Bronchial epithelial cell (primary cell): Measurements from ENCODE around the gene SHISA8. TPM values are rescaled to one million over a fixed set of nuclear protein-coding genes. Genes with fewer than 3 reads are reported as not detected.

Experiments
- DNase-seq: peaks from one replicate; pipeline ENCODE4 v3.0.0-alpha.2; 2010; ENCODE audit warnings: low read depth
- FAIRE-seq: peaks from 2 replicates; lab custom pipeline; 2011; peaks lifted over from hg19 to GRCh38; lab: Jason Lieb, UNC
- H3K27me3 ChIP-seq: 2 replicates; pipeline ENCODE4 v1.5.1; 2011; ENCODE audit warnings: low read length; ENCODE audit not compliant: control insufficient read depth, insufficient read depth
- H3K36me3 ChIP-seq: 2 replicates; pipeline ENCODE4 v1.5.1; 2011; ENCODE audit warnings: low read length; ENCODE audit not compliant: control insufficient read depth, insufficient read depth
- H3K4me3 ChIP-seq: 2 replicates; pipeline ENCODE4 v1.5.1; 2011; ENCODE audit warnings: mild to moderate bottlenecking, low read depth, low read length, control low read depth
- total RNA-seq: library from RNA; depleted of rRNA; stranded (reverse); fragments of >200 nt; gene quantifications from 2 replicates; pipeline ENCODE4 v1.2.1, GENCODE V29; 2014
- TF ChIP-seq, protein P1 (sequence below): IDR thresholded peaks from 2 replicates; pipeline ENCODE4 v1.5.1; 2011; ENCODE audit warnings: mild to moderate bottlenecking, moderate library complexity, low read length, control low read depth, inconsistent platforms; ENCODE audit not compliant: insufficient read depth, severe bottlenecking

Gene SHISA8
- total RNA-seq, 1 donor from 2014 or later = not detected

DNA sequence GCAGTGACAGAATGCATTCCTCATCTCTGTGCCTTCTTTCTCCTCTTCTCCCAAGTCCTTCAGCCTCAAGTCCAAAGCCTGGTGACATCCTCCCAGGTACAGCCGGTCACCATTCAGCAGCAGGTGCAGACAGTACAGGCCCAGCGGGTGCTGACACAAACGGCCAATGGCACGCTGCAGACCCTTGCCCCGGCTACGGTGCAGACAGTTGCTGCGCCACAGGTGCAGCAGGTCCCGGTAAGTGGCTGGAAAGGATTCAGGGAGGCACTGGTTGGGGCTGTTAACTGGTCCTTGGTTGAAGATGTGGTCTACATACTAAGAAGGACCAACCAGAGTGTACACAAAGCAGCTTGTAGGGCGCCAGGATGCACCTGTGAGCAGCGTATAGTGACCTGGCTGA lies 46.3 kb downstream of the SHISA8 start:
- Histone ChIP-seq H3K4me3 (no peak overlapping the region), H3K27me3 (no peaks in the 10 kb centered on the region), H3K36me3 (peaks cover 30% of the 10 kb centered on the region)
- no peak for DNase-seq
- TF ChIP-seq, protein P1, sequence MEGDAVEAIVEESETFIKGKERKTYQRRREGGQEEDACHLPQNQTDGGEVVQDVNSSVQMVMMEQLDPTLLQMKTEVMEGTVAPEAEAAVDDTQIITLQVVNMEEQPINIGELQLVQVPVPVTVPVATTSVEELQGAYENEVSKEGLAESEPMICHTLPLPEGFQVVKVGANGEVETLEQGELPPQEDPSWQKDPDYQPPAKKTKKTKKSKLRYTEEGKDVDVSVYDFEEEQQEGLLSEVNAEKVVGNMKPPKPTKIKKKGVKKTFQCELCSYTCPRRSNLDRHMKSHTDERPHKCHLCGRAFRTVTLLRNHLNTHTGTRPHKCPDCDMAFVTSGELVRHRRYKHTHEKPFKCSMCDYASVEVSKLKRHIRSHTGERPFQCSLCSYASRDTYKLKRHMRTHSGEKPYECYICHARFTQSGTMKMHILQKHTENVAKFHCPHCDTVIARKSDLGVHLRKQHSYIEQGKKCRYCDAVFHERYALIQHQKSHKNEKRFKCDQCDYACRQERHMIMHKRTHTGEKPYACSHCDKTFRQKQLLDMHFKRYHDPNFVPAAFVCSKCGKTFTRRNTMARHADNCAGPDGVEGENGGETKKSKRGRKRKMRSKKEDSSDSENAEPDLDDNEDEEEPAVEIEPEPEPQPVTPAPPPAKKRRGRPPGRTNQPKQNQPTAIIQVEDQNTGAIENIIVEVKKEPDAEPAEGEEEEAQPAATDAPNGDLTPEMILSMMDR = no peak
- FAIRE-seq = no peak

DNA sequence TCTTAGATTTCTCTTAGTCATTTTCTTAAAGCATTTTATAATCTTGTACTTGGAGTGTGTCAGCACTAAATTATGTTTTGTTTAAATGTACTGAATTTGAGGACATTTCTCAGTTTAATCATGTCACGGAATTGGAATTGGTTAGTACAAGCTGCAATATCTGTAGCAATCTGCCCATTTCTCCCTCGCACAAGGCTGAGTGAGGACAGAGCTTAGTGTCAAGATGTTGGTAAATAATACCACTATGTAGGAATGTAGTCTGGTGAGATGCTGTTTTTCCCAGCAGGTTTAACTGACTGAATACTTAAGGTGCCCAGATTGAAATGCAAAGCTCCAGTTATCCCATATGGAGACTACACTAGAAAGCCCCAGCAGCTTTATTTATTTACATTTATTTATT lies 51.4 kb downstream of the SHISA8 start:
- no peak for FAIRE-seq
- H3K36me3 ChIP-seq = peaks cover 14% of the 10 kb centered on the region

DNA sequence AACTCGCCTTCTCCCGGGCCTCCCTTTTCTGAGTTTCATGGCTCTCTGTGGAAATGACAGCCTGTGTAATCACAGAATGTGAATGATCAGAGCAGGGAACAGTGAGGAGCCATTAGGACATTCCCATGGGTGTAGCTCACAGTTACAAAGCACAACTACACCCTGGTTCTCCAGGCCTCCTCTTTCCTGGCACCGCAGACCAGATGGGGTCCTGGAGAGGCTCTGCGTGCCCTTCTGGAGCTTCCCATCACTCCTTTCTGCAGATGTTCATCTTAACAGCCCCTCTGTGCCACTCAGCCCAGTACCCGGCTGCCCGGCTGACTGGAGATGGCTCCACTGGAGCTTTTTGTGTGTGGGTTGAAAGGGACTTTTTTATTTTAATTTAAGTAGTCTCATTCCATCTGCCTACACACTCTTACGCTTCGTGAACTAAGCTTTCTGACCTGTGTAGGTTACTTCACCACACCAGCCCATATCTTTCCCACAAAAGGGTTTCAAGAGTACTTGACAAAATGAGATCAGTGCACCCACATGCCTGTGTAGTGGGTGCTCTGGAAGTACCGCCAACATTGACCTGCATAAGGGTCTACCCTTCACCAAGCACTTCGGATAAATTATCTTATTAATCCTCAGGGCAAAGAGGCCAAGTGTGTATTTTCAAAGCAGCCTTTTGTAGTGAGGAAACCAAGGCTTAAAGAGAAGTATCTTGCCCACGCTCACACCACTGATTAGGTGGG lies 52.2 kb downstream of the SHISA8 start:
- no peak for DNase-seq
- TF ChIP-seq, protein P1 = no peak
- H3K36me3 ChIP-seq = peaks cover 9% of the 10 kb centered on the region

More for the DNA sequence above, 51.4 kb downstream of the SHISA8 start:
- no peak for DNase-seq
- Histone ChIP-seq H3K27me3 (no peaks in the 10 kb centered on the region), H3K4me3 (no peak overlapping the region)
- TF ChIP-seq, protein P1 = no peak

DNA sequence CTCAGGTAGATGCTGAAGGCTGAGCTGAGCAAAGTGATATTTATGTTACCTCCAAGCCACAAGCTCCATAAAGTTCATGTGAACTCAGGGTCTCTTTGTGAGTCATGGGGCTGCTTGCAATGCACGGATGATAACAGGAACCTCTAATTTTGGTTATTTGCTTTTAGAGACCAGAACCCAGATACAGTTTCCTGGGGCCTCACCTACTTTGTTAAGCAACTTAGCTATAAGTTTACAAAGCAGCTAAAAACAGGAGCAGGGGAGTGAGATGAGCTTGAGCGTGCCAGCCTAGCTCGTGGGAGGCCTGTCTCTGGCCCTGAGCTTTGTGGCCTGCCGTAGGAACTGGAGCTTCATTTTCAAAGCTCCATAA lies 52.7 kb downstream of the SHISA8 start:
- Histone ChIP-seq H3K4me3 (no peak overlapping the region), H3K36me3 (peaks cover 8% of the 10 kb centered on the region), H3K27me3 (no peaks in the 10 kb centered on the region)
- TF ChIP-seq, protein P1 = no peak
- DNase-seq = no peak
- no peak for FAIRE-seq

More for the DNA sequence above, 52.2 kb downstream of the SHISA8 start:
- no peak overlapping the region for H3K4me3 ChIP-seq
- no peak for FAIRE-seq
- no peaks in the 10 kb centered on the region for H3K27me3 ChIP-seq

Other genes starting within 250 kb of the SHISA8 start
- gene SNU13, start 226.2 kb downstream of the SHISA8 start, total RNA-seq = 81.5 and 95.6 TPM in 2 replicates
- 0.13 TPM in 1 of 2 replicates, not detected in the other for gene MEI1, start 215.6 kb downstream of the SHISA8 start, total RNA-seq
- gene CCDC134, start 114.4 kb downstream of the SHISA8 start, total RNA-seq = 5.4 and 6.1 TPM in 2 replicates
- 44.2 and 66.4 TPM in 2 replicates for gene SREBF2, start 82.0 kb downstream of the SHISA8 start, total RNA-seq
- under 0.01 TPM in 2 replicates for gene TNFRSF13C, start 11.7 kb upstream of the SHISA8 start, total RNA-seq
- gene CENPM, start 32.1 kb upstream of the SHISA8 start, total RNA-seq = 1.3 and 3.5 TPM in 2 replicates
- under 0.01 TPM in 2 replicates for gene SEPTIN3, start 54.4 kb upstream of the SHISA8 start, total RNA-seq
- gene WBP2NL, start 83.7 kb upstream of the SHISA8 start, total RNA-seq = 0.26 and 0.77 TPM in 2 replicates
- gene NAGA, start 155.7 kb upstream of the SHISA8 start, total RNA-seq = 18.7 and 26.0 TPM in 2 replicates
- 2.4 and 3.4 TPM in 2 replicates for gene PHETA2, start 159.2 kb upstream of the SHISA8 start, total RNA-seq
- gene SMDT1, start 164.6 kb upstream of the SHISA8 start, total RNA-seq = 5.5 and 14.8 TPM in 2 replicates
- 64.8 and 68.0 TPM in 2 replicates for gene NDUFA6, start 175.7 kb upstream of the SHISA8 start, total RNA-seq
- 0.53 and 0.64 TPM in 2 replicates for gene CYP2D6, start 215.7 kb upstream of the SHISA8 start, total RNA-seq